ENCODE data around the gene INPP5A.
"Not testable (repeated sequence)": the region's sequence is repeated elsewhere in the genome, so short reads cannot be mapped to it uniquely, and the experiment has no call there.

The INPP5A gene

GRCh38 chr10:132787495-132788179 lies 250.1 kb downstream of the INPP5A start:
- DNase-seq (ENCODE audit: extremely low read depth, low read depth), result no peak
- TF ChIP-seq CTCF (IDR thresholded peaks at IDR 0.05; ENCODE audit: low read depth, low read length), result no peak

- DNase-seq (ENCODE audit: extremely low read depth, low read depth), result no peak
Observed at GRCh38 chr10:132788180-132788830, 250.7 kb downstream of the INPP5A start.

GRCh38 chr10:132788831-132789219 lies 251.2 kb downstream of the INPP5A start:
- DNase-seq (ENCODE audit: extremely low read depth, low read depth), result no peak
- no peak for TF ChIP-seq CTCF (IDR thresholded peaks at IDR 0.05; ENCODE audit: low read depth, low read length)

More at GRCh38 chr10:132788180-132788830, 250.7 kb downstream of the INPP5A start:
- no peak; the same call in none of the 2 replicates for TF ChIP-seq CTCF (IDR thresholded peaks at IDR 0.05; ENCODE audit: low read depth, low read length)

- TF ChIP-seq CTCF (IDR thresholded peaks at IDR 0.05; ENCODE audit: low read depth, low read length), result no peak
Observed at GRCh38 chr10:132789659-132790148, 252.1 kb downstream of the INPP5A start.

GRCh38 chr10:132790470-132790869 lies 252.9 kb downstream of the INPP5A start:
- DNase-seq (ENCODE audit: extremely low read depth, low read depth), result no peak
- no peak for TF ChIP-seq CTCF (IDR thresholded peaks at IDR 0.05; ENCODE audit: low read depth, low read length)

More at GRCh38 chr10:132789659-132790148, 252.1 kb downstream of the INPP5A start:
- DNase-seq (ENCODE audit: extremely low read depth, low read depth), result no peak

GRCh38 chr10:132790934-132791829 lies 253.6 kb downstream of the INPP5A start:
- no peak for DNase-seq (ENCODE audit: extremely low read depth, low read depth)
- no peak for TF ChIP-seq CTCF (IDR thresholded peaks at IDR 0.05; ENCODE audit: low read depth, low read length)

- not testable (repeated sequence) for DNase-seq (ENCODE audit: extremely low read depth, low read depth)
Observed at GRCh38 chr10:132792099-132792498, 254.5 kb downstream of the INPP5A start.

All from AG09319 (cell line).